AG04450 (cell line): ENCODE results near the gene PRKAR1B. TPM values are rescaled to one million over a fixed set of nuclear protein-coding genes. Genes with fewer than 3 reads are reported as not detected.

Experiments
- CTCF ChIA-PET: fragments of 300-600, 350-600 bp; formaldehyde crosslinking; extraction: SDS; loops from one replicate; lab custom pipeline; 2022; ENCODE audit warnings: antibody characterized with exemption, inconsistent platforms; lab: Charles Lee
- POLR2A ChIA-PET: fragments of 350-600 bp; formaldehyde crosslinking; extraction: SDS; loops from one replicate; lab custom pipeline; 2021; ENCODE audit warnings: antibody characterized with exemption, inconsistent platforms; lab: Yijun Ruan, JAX
- DNase-seq: peaks from one replicate; pipeline ENCODE4 v3.0.0-alpha.2; 2011; ENCODE audit warnings: low read depth, low spot score
- H3K27ac ChIP-seq: one replicate; pipeline ENCODE4 v1.5.1; 2012; ENCODE audit warnings: low read depth, low read length, control low read depth
- H3K27me3 ChIP-seq: one replicate; pipeline ENCODE4 v1.6.0; 2012; ENCODE audit warnings: low read length; ENCODE audit not compliant: control insufficient read depth, insufficient read depth
- H3K4me3 ChIP-seq: 2 replicates; pipeline ENCODE4 v1.5.1; 2011; ENCODE audit warnings: mild to moderate bottlenecking, low read depth, low read length, control low read depth
- H3K9me3 ChIP-seq: 2 replicates; pipeline ENCODE4 v1.5.1; 2012; ENCODE audit warnings: low read length; ENCODE audit not compliant: control insufficient read depth, insufficient read depth
- CTCF ChIP-seq: IDR thresholded peaks from 2 replicates; pipeline ENCODE4 v1.5.1; 2011; ENCODE audit warnings: low read depth, low read length, control low read depth, inconsistent platforms
- polyA plus RNA-seq: library from polyadenylated mRNA; depleted of rRNA; stranded (reverse); fragments of >200 nt; gene quantifications from 2 replicates; pipeline ENCODE4 v1.2.3, GENCODE V29; 2011

Gene PRKAR1B
- polyA plus RNA-seq, 1 experiment: 16.1 TPM

DNA sequence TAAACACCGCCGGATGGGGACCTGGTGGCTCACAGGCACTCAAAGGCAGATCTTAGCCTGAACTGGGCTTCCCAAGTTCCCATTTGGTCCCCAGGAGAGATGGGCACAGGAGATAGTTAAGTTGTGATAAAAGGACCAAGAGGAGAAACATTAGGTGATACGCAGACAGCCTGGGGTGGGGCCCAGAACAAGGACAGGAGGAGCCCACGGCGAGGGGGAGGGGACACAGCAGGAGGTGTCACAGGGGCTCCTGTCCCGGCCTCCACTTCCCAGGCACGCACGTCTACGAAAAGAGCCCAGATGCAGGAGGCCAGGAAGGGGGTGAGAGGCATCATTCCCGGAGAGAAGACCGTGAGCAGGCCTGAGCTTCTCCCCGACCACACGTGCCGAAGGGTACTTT lies 16.9 kb downstream of the PRKAR1B start:
- Histone ChIP-seq H3K27me3 (peaks cover 2% of the 10 kb centered on the region), H3K27ac (no peak overlapping the region), H3K4me3 (no peak overlapping the region), H3K9me3 (peaks cover 4% of the 10 kb centered on the region; the same call in 1 of the 2 replicates)
- POLR2A ChIA-PET: no interaction called here
- CTCF ChIA-PET: interaction anchor here (0.6 kb wide), 1 partner anchor 20 kb away, joined by 4 read pairs; no protein-coding TSS in a partner anchor
- no peak for DNase-seq
- no peak for TF ChIP-seq CTCF

- POLR2A ChIA-PET: no interaction called here
- DNase-seq: no peak
- TF ChIP-seq CTCF: no peak
Observed at GRCh38 chr7:707296-708000, 19.6 kb downstream of the PRKAR1B start.

DNA sequence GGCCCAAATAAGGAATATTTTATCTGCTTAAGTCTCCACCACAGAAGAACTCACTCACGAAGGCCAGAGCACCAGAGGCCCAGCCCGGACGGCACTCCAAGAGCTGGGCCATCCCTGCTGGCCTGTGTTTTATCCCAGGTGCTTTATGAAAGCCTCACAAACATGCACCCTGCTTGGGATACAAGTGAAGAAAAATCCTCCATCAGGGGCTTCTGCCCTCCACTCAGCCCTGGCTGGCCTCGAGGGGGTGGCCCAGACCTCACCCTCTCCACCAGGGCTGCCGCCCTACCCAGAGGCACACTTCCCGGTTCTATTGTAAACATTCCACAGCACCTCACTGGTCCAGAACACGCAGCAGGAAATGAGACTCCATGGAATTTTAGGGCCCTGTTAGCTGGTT lies 20.4 kb downstream of the PRKAR1B start:
- TF ChIP-seq CTCF: no peak
- POLR2A ChIA-PET: no interaction called here
- CTCF ChIA-PET: no interaction called here

More at GRCh38 chr7:707296-708000, 19.6 kb downstream of the PRKAR1B start:
- Histone ChIP-seq H3K4me3 (no peak overlapping the region), H3K9me3 (peaks cover 11% of the 10 kb centered on the region), H3K27me3 (no peaks in the 10 kb centered on the region), H3K27ac (peak overlapping the region; percentile 11)
- CTCF ChIA-PET: no interaction called here

GRCh38 chr7:703049-703448 lies 24.0 kb downstream of the PRKAR1B start:
- no peak for TF ChIP-seq CTCF
- H3K9me3 ChIP-seq: peaks cover 7% of the 10 kb centered on the region
- H3K4me3 ChIP-seq: no peak overlapping the region
- no peaks in the 10 kb centered on the region for H3K27me3 ChIP-seq
- POLR2A ChIA-PET: no interaction called here
- CTCF ChIA-PET: interaction anchor here (0.6 to 0.7 kb wide), 2 partner anchors 40 to 53 kb away, joined by 3 read pairs; no protein-coding TSS in a partner anchor
- no peak overlapping the region for H3K27ac ChIP-seq
- no peak for DNase-seq

More for the DNA sequence above, 20.4 kb downstream of the PRKAR1B start:
- no peak overlapping the region for H3K4me3 ChIP-seq
- DNase-seq: no peak
- no peak overlapping the region for H3K27ac ChIP-seq
- H3K27me3 ChIP-seq: no peaks in the 10 kb centered on the region
- peaks cover 11% of the 10 kb centered on the region for H3K9me3 ChIP-seq

GRCh38 chr7:701086-701671 lies 25.9 kb downstream of the PRKAR1B start:
- Histone ChIP-seq H3K9me3 (peaks cover 11% of the 10 kb centered on the region), H3K27me3 (no peaks in the 10 kb centered on the region), H3K4me3 (no peak overlapping the region), H3K27ac (no peak overlapping the region)
- POLR2A ChIA-PET: no interaction called here
- CTCF ChIA-PET: no interaction called here
- no peak for TF ChIP-seq CTCF
- DNase-seq: no peak
